Liver (tissue), 9 donors: ENCODE results near the gene NUDT8. TPM values are rescaled to one million over a fixed set of nuclear protein-coding genes. Genes with fewer than 3 reads are reported as not detected.
"Not testable (repeated sequence)": the region's sequence is repeated elsewhere in the genome, so short reads cannot be mapped to it uniquely, and the experiment has no call there.

Experiments used
- DNase-seq: peaks from one replicate; pipeline ENCODE4 v3.0.0-alpha.2; 2017; ENCODE audit warnings: low spot score
- H3K27ac ChIP-seq, 2 donors: one replicate each; pipeline ENCODE4 v1.7.0; 2013; ENCODE audit warnings: inconsistent platforms in 2 of 2, low read length in 2 of 2, control low read depth in 1 of 2, low read depth in 1 of 2, mild to moderate bottlenecking in 1 of 2
- H3K27me3 ChIP-seq, 4 donors: one replicate each; pipeline versions ENCODE4 v1.6.1 to v1.7.0; 2013; ENCODE audit warnings: low read length in 3 of 4, inconsistent platforms in 1 of 4, mild to moderate bottlenecking in 1 of 4, moderate library complexity in 1 of 4; ENCODE audit not compliant: control insufficient read depth in 4 of 4, insufficient read depth in 4 of 4
- H3K36me3 ChIP-seq, 4 donors: one replicate each; pipeline versions ENCODE4 v1.6.1 to v1.7.0; 2013; ENCODE audit warnings: low read length in 3 of 4, mild to moderate bottlenecking in 3 of 4, low read depth in 1 of 4, moderate library complexity in 1 of 4; ENCODE audit not compliant: control insufficient read depth in 4 of 4, insufficient read depth in 3 of 4
- H3K4me1 ChIP-seq, 4 donors: one replicate each; pipeline versions ENCODE4 v1.6.1 to v1.7.0; 2013; ENCODE audit warnings: low read length in 3 of 4, mild to moderate bottlenecking in 3 of 4, moderate library complexity in 1 of 4; ENCODE audit not compliant: control insufficient read depth in 4 of 4, insufficient read depth in 4 of 4
- H3K4me3 ChIP-seq, 3 donors: one replicate each; pipeline versions ENCODE4 v1.6.1 to v1.7.0; 2013; ENCODE audit warnings: low read length in 3 of 3, control low read depth in 1 of 3, low read depth in 1 of 3, mild to moderate bottlenecking in 1 of 3
- H3K9ac ChIP-seq, 2 donors: one replicate each; pipeline ENCODE4 v1.7.0; 2013; ENCODE audit warnings: low read length in 2 of 2, mild to moderate bottlenecking in 2 of 2, moderate library complexity in 2 of 2, control low read depth in 1 of 2, low read depth in 1 of 2
- H3K9me3 ChIP-seq, 4 donors: one replicate each; pipeline versions ENCODE4 v1.6.1 to v1.7.0; 2013; ENCODE audit warnings: low read length in 3 of 4; ENCODE audit not compliant: control insufficient read depth in 4 of 4
- ATF3 ChIP-seq: IDR thresholded peaks from 2 replicates; pipeline ENCODE4 v1.6.1; 2016; ENCODE audit warnings: antibody characterized with exemption
- EGR1 ChIP-seq, 2 donors: IDR thresholded peaks; 2 replicates each; pipeline ENCODE4 v1.6.1; 2016 to 2018; ENCODE audit warnings: antibody characterized with exemption in 2 of 2, low read depth in 2 of 2
- FOXA1 ChIP-seq: IDR thresholded peaks from 2 replicates; pipeline ENCODE4 v1.6.1; 2016; ENCODE audit warnings: antibody characterized with exemption
- FOXA2 ChIP-seq: IDR thresholded peaks from 2 replicates; pipeline ENCODE4 v1.6.1; 2016; ENCODE audit warnings: antibody characterized with exemption
- GABPA ChIP-seq, 2 donors: IDR thresholded peaks in 1 of 2; conservative IDR thresholded peaks in 1 of 2; 2 replicates each; pipeline ENCODE4 v1.6.1; 2016; ENCODE audit warnings: antibody characterized with exemption in 2 of 2, mild to moderate bottlenecking in 1 of 2, moderate library complexity in 1 of 2
- HNF4A ChIP-seq, 2 donors: conservative IDR thresholded peaks; 2 replicates each; pipeline ENCODE4 v1.6.1; 2016; ENCODE audit warnings: antibody characterized with exemption in 2 of 2, mild to moderate bottlenecking in 2 of 2
- HNF4G ChIP-seq: IDR thresholded peaks from 2 replicates; pipeline ENCODE4 v1.6.1; 2016; ENCODE audit warnings: antibody characterized with exemption
- JUND ChIP-seq, 2 donors: IDR thresholded peaks; 2 replicates each; pipeline ENCODE4 v1.6.1; 2016; ENCODE audit warnings: antibody characterized with exemption in 2 of 2
- NR2F2 ChIP-seq: IDR thresholded peaks from 2 replicates; pipeline ENCODE4 v1.6.1; 2016; ENCODE audit warnings: antibody characterized with exemption
- RAD21 ChIP-seq, 2 donors: IDR thresholded peaks; 2 replicates each; pipeline ENCODE4 v1.6.1; 2016; ENCODE audit warnings: antibody characterized with exemption in 2 of 2, mild to moderate bottlenecking in 2 of 2
- RXRA ChIP-seq, 2 donors: IDR thresholded peaks; 2 replicates each; pipeline ENCODE4 v1.6.1; 2017 to 2018; ENCODE audit warnings: antibody characterized with exemption in 2 of 2, mild to moderate bottlenecking in 1 of 2
- SP1 ChIP-seq: IDR thresholded peaks from 2 replicates; pipeline ENCODE4 v1.6.1; 2018; ENCODE audit warnings: antibody characterized with exemption, mild to moderate bottlenecking
- TAF1 ChIP-seq: conservative IDR thresholded peaks from 2 replicates; pipeline ENCODE4 v1.6.1; 2016; ENCODE audit warnings: antibody characterized with exemption, mild to moderate bottlenecking
- YY1 ChIP-seq: IDR thresholded peaks from 2 replicates; pipeline ENCODE4 v1.6.1; 2016; ENCODE audit warnings: antibody characterized with exemption, mild to moderate bottlenecking
- WGBS: extraction: QIAGEN DNeasy Blood & Tissue Kit; methylation state at CpG from one replicate; pipeline ENCODE4 v1.1.7; 2013; 5-methylcytosine and 5-hydroxymethylcytosine counted together
- polyA plus RNA-seq, 2 donors: library from polyadenylated mRNA; stranded (reverse) in 1 of 2; unstranded in 1 of 2; fragments of 200-250 nt in 1 of 2; fragments of >200 nt in 1 of 2; fragmentation: Nextera tagmentation in 1 of 2; extraction: Ambion mirVana in 1 of 2; gene quantifications; one replicate each; pipeline versions ENCODE4 v1.2.1 to v1.2.3, GENCODE V29; 2013 to 2015
- total RNA-seq, 2 donors: library from RNA; depleted of rRNA; stranded (reverse); fragments of >200 nt; gene quantifications; one replicate each; pipeline ENCODE4 v1.2.3, GENCODE V29; 2014
- TF ChIP-seq, protein P1 (sequence below): fragments of 150-350 bp; IDR thresholded peaks from 2 replicates; pipeline ENCODE4 v1.5.1; 2017; ENCODE audit warnings: improper control_type of control experiment, low read depth, low read length; ENCODE audit not compliant: missing input control
- TF ChIP-seq, protein P2 (sequence below): IDR thresholded peaks from 2 replicates; pipeline ENCODE4 v1.6.1; 2016; ENCODE audit warnings: antibody characterized with exemption, mild to moderate bottlenecking
- TF ChIP-seq, protein P3 (sequence below): IDR thresholded peaks from 2 replicates; pipeline ENCODE4 v1.6.1; 2016; ENCODE audit warnings: antibody characterized with exemption
- TF ChIP-seq, protein P4 (sequence below): IDR thresholded peaks from 2 replicates; pipeline ENCODE4 v1.6.1; 2016; ENCODE audit warnings: antibody characterized with exemption
- donor health status: healthy.
- donor health status: healthy.
- donor health status: healthy.
- donor health status: healthy.
- donor health status: healthy.

Gene NUDT8
- total and polyA plus RNA-seq, 4 donors, result 19.5 to 66.9 (median 24.4) TPM

DNA sequence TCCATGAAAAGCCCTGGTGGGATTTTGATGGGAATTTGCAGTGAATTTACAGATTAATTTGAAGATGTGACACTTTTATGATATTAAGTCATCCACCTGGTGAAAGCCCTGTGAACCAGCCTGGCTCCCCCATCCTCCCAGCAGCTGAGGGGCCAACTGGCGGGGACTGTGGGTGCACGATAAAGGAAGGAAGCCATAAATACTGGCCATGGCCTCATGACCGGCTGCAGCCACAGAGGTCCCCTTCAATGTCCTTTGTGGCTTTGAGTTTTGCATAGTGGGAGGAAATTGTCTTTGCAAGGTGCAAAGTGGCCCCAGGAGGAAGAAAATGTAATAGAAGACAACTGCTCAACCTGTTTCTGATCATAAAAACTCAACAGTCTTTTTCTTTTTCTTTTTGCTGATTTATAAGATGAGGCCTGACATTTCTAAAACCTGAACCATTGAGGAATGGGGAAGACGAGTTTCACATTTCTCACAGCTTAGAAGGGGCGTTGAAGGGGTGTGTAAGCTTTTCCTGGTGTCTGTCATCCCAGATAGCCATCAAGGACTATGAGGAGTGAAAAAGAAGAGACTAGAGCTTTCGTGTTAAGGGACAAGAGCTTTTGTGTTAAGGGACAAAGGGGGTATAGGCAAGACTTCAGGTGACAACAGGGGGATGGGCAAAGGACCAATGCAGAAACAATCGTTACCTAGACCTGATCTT, 29.3 kb downstream of the NUDT8 start:
- no peak overlapping the region for H3K9ac ChIP-seq
- TF ChIP-seq HNF4G, result no peak
- H3K9me3 ChIP-seq, result no peaks in the 10 kb centered on the region
- H3K4me3 ChIP-seq, result no peak overlapping the region
- no peaks in the 10 kb centered on the region for H3K4me1 ChIP-seq
- H3K27ac ChIP-seq, result no peak overlapping the region
- WGBS, result 71% methylated on average over 7 of the region's 7 CpGs
- no peaks in the 10 kb centered on the region for H3K36me3 ChIP-seq
- no peaks in the 10 kb centered on the region for H3K27me3 ChIP-seq
- no peak for DNase-seq

GRCh38 chr11:67599149-67599548, 30.6 kb downstream of the NUDT8 start:
- H3K4me3 ChIP-seq, result no peak overlapping the region
- no peak for DNase-seq
- H3K9me3 ChIP-seq, result no peaks in the 10 kb centered on the region
- no peak overlapping the region for H3K9ac ChIP-seq
- 82% methylated on average over 1 of the region's 1 CpG for WGBS
- no peak overlapping the region for H3K27ac ChIP-seq
- H3K4me1 ChIP-seq, result no peaks in the 10 kb centered on the region
- no peaks in the 10 kb centered on the region for H3K27me3 ChIP-seq
- H3K36me3 ChIP-seq, result no peaks in the 10 kb centered on the region
- no peak for TF ChIP-seq HNF4G
- TF ChIP-seq RAD21 (IDR thresholded peaks at IDR 0.05), result no peak
- no peak for TF ChIP-seq JUND (IDR thresholded peaks at IDR 0.05)
- TF ChIP-seq FOXA1, result no peak
- TF ChIP-seq, protein P1, sequence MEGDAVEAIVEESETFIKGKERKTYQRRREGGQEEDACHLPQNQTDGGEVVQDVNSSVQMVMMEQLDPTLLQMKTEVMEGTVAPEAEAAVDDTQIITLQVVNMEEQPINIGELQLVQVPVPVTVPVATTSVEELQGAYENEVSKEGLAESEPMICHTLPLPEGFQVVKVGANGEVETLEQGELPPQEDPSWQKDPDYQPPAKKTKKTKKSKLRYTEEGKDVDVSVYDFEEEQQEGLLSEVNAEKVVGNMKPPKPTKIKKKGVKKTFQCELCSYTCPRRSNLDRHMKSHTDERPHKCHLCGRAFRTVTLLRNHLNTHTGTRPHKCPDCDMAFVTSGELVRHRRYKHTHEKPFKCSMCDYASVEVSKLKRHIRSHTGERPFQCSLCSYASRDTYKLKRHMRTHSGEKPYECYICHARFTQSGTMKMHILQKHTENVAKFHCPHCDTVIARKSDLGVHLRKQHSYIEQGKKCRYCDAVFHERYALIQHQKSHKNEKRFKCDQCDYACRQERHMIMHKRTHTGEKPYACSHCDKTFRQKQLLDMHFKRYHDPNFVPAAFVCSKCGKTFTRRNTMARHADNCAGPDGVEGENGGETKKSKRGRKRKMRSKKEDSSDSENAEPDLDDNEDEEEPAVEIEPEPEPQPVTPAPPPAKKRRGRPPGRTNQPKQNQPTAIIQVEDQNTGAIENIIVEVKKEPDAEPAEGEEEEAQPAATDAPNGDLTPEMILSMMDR, result no peak
- TF ChIP-seq, protein P2, sequence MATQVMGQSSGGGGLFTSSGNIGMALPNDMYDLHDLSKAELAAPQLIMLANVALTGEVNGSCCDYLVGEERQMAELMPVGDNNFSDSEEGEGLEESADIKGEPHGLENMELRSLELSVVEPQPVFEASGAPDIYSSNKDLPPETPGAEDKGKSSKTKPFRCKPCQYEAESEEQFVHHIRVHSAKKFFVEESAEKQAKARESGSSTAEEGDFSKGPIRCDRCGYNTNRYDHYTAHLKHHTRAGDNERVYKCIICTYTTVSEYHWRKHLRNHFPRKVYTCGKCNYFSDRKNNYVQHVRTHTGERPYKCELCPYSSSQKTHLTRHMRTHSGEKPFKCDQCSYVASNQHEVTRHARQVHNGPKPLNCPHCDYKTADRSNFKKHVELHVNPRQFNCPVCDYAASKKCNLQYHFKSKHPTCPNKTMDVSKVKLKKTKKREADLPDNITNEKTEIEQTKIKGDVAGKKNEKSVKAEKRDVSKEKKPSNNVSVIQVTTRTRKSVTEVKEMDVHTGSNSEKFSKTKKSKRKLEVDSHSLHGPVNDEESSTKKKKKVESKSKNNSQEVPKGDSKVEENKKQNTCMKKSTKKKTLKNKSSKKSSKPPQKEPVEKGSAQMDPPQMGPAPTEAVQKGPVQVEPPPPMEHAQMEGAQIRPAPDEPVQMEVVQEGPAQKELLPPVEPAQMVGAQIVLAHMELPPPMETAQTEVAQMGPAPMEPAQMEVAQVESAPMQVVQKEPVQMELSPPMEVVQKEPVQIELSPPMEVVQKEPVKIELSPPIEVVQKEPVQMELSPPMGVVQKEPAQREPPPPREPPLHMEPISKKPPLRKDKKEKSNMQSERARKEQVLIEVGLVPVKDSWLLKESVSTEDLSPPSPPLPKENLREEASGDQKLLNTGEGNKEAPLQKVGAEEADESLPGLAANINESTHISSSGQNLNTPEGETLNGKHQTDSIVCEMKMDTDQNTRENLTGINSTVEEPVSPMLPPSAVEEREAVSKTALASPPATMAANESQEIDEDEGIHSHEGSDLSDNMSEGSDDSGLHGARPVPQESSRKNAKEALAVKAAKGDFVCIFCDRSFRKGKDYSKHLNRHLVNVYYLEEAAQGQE, result no peak
- TF ChIP-seq TAF1, result no peak
- TF ChIP-seq GABPA (IDR thresholded peaks at IDR 0.05 in 1 of 2, conservative IDR thresholded peaks at IDR 0.05 in 1 of 2), result no peak
- TF ChIP-seq YY1, result no peak
- TF ChIP-seq NR2F2, result no peak
- TF ChIP-seq FOXA2, result no peak
- TF ChIP-seq, protein P3, sequence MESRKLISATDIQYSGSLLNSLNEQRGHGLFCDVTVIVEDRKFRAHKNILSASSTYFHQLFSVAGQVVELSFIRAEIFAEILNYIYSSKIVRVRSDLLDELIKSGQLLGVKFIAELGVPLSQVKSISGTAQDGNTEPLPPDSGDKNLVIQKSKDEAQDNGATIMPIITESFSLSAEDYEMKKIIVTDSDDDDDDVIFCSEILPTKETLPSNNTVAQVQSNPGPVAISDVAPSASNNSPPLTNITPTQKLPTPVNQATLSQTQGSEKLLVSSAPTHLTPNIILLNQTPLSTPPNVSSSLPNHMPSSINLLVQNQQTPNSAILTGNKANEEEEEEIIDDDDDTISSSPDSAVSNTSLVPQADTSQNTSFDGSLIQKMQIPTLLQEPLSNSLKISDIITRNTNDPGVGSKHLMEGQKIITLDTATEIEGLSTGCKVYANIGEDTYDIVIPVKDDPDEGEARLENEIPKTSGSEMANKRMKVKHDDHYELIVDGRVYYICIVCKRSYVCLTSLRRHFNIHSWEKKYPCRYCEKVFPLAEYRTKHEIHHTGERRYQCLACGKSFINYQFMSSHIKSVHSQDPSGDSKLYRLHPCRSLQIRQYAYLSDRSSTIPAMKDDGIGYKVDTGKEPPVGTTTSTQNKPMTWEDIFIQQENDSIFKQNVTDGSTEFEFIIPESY, result no peak
- no peak for TF ChIP-seq SP1
- TF ChIP-seq HNF4A (conservative IDR thresholded peaks at IDR 0.05), result no peak
- TF ChIP-seq, protein P4, sequence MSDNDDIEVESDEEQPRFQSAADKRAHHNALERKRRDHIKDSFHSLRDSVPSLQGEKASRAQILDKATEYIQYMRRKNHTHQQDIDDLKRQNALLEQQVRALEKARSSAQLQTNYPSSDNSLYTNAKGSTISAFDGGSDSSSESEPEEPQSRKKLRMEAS, result no peak
- no peak for TF ChIP-seq RXRA (IDR thresholded peaks at IDR 0.05)
- TF ChIP-seq ATF3, result no peak
- no peak for TF ChIP-seq EGR1 (IDR thresholded peaks at IDR 0.05; ENCODE audit: low read depth in 2 of 2)

DNA sequence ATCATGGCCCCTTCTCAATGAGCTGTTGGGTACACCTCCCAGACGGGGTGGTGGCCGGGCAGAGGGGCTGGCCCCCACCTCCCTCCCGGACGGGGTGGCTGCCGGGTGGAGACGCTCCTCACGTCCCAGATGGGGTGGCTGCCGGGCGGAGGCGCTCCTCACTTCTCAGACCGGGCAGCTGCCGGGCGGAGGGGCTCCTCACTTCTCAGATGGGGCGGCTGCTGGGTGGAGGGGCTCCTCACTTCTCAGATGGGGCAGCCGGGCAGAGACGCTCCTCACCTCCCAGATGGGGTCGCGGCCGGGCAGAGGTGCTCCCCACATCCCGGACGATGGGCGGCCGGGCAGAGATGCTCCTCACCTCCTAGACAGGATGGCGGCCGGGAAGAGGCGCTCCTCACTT, 31.8 kb downstream of the NUDT8 start:
- not testable (repeated sequence) for H3K27me3 ChIP-seq, H3K27ac ChIP-seq, H3K36me3 ChIP-seq, H3K9ac ChIP-seq, H3K4me1 ChIP-seq, H3K4me3 ChIP-seq, DNase-seq, H3K9me3 ChIP-seq
- 96% methylated on average over 26 of the region's 26 CpGs for WGBS

- no CpG with 5 or more reads among the region's 3 CpGs for WGBS
- not testable (repeated sequence) for H3K27me3 ChIP-seq, H3K4me3 ChIP-seq, H3K4me1 ChIP-seq, H3K36me3 ChIP-seq, H3K9me3 ChIP-seq, DNase-seq, H3K9ac ChIP-seq, H3K27ac ChIP-seq
Measured at GRCh38 chr11:67597458-67597857, 32.3 kb downstream of the NUDT8 start.
